G401.6 (cell line): ENCODE results near the gene ANP32B.
"Not testable (repeated sequence)": the region's sequence is repeated elsewhere in the genome, so short reads cannot be mapped to it uniquely, and the experiment has no call there.

Experiments used
- FAIRE-seq: peaks from 2 replicates; lab custom pipeline; 2012; peaks lifted over from hg19 to GRCh38; lab: Jason Lieb, UNC

Gene ANP32B

GRCh38 chr9:97993000-97993399 is 9.9 kb downstream of the ANP32B start:
- no peak for FAIRE-seq

- no peak for FAIRE-seq
Measured at GRCh38 chr9:97994703-97995102, 11.6 kb downstream of the ANP32B start.

GRCh38 chr9:97996676-97997075 is 13.5 kb downstream of the ANP32B start:
- FAIRE-seq = not testable (repeated sequence)

- no peak for FAIRE-seq
Measured at GRCh38 chr9:97997330-97998276, 14.5 kb downstream of the ANP32B start.

- FAIRE-seq = no peak
Measured at GRCh38 chr9:98002808-98003207, 19.7 kb downstream of the ANP32B start.

GRCh38 chr9:98006127-98006796 is 23.1 kb downstream of the ANP32B start:
- no peak for FAIRE-seq

GRCh38 chr9:98007251-98007928 is 24.2 kb downstream of the ANP32B start:
- FAIRE-seq = no peak

- FAIRE-seq = no peak
Measured at GRCh38 chr9:98008764-98009163, 25.6 kb downstream of the ANP32B start.

GRCh38 chr9:98009437-98009836 is 26.3 kb downstream of the ANP32B start:
- FAIRE-seq = no peak

- no peak for FAIRE-seq
Measured at GRCh38 chr9:98009936-98010335, 26.8 kb downstream of the ANP32B start.

GRCh38 chr9:98010445-98010844 is 27.3 kb downstream of the ANP32B start:
- FAIRE-seq = no peak

GRCh38 chr9:98011122-98011521 is 28.0 kb downstream of the ANP32B start:
- no peak for FAIRE-seq

GRCh38 chr9:98016137-98016680 is 33.1 kb downstream of the ANP32B start:
- no peak for FAIRE-seq

- no peak for FAIRE-seq
Measured at GRCh38 chr9:98017306-98017705, 34.2 kb downstream of the ANP32B start.

- no peak for FAIRE-seq
Measured at GRCh38 chr9:98018347-98018746, 35.2 kb downstream of the ANP32B start.

- no peak for FAIRE-seq
Measured at GRCh38 chr9:98019098-98019497, 36.0 kb downstream of the ANP32B start.

GRCh38 chr9:98019869-98020268 is 36.7 kb downstream of the ANP32B start:
- not testable (repeated sequence) for FAIRE-seq

- FAIRE-seq = no peak
Measured at GRCh38 chr9:98020476-98021145, 37.5 kb downstream of the ANP32B start.

- no peak for FAIRE-seq
Measured at GRCh38 chr9:98021306-98022040, 38.3 kb downstream of the ANP32B start.

- no peak for FAIRE-seq
Measured at GRCh38 chr9:98022447-98022846, 39.3 kb downstream of the ANP32B start.

- no peak for FAIRE-seq
Measured at GRCh38 chr9:98024702-98025101, 41.6 kb downstream of the ANP32B start.
